Fibroblast of peridontal ligament (primary cell): ENCODE data around the gene RPLP1.

Experiments
- DNase-seq: peaks from one replicate; pipeline ENCODE4 v3.0.0-alpha.2; 2010; ENCODE audit errors: extremely low read depth

Gene RPLP1

DNA sequence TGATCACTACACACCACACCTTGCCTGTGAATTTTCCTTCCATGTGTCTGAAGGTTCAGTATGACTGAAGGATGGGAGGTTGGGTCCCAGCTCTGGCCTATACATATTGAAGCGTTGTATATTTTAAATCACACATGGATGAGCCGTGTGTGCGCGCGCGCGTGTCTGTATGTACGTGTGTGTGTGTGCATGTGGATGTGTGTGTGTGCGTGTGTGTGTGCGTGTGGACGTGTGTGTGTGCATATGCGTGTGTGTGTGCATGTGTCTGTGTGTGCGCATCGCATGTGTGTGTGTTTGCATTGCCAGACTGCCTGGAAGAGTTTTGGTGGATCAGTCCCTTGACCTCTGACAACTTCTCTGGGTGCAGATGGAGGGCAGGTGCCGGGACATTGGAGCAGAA lies 45.7 kb downstream of the RPLP1 start:
- DNase-seq: no peak

GRCh38 chr15:69498987-69499386 lies 46.4 kb downstream of the RPLP1 start:
- no peak for DNase-seq

DNA sequence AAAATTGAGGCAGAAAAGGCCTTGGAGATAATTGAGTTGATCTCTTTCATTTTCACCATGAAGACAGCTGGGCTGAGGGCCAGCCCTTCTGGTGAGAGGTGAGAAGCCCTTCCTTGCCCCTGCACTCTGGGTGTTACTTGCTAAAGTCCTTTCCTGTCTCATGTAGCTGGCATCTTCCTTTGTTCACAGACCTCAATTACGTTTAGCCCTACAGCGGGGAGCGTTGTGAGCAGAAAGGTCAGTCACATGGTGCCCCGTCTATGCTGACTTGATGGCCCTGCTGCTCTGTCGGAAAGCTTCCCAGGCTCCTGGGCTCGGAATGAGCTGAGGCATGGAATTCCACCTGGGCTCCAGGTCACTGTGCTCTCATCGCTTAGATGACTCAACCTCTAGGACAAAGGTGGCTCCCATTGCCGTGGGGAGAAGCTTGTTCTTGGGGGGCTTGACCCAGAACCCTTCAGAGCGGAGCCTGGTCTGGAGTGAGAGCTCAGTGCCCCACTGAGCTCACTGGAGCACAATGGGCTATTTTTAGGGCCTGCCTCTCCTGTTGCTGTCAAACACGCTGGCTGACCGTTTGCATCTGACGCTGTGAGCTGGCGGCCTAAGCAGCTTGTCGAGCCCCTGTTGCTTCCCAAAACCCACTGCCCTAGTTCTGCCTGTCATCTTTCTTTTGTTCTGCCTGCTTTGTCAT lies 47.0 kb downstream of the RPLP1 start:
- DNase-seq: no peak

GRCh38 chr15:69500339-69500738 lies 47.7 kb downstream of the RPLP1 start:
- DNase-seq: no peak

- DNase-seq: no peak
Observed at GRCh38 chr15:69501456-69501855, 48.8 kb downstream of the RPLP1 start.

DNA sequence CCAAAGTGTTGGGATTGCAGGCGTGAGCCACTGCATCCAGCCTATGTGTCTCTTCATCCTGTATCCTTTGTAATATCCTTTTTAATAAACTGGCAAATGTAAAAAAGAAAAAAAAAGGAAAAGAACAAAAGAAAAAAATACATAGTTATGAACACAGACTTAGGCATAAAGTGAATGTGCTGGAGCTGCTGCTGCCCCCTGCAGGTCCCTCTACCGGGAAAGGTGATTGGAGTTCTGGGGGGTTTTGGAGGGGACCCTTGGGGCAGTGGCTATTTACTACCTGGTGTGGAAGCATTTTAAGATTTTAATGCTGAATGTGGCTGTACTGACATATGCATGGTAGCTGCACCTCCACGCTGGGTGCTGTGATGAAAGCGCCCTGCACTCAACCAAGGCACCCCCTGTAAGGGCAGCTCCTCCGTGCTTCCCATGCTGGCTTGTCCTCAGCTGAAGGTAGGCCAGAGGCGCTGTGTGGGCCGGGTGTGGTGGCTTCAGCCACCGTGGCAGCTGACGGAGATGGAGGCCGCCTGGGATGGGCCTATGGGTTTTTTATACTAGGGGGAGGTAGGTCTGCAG lies 49.9 kb downstream of the RPLP1 start:
- DNase-seq: no peak

- no peak for DNase-seq
Observed at GRCh38 chr15:69504352-69505040, 51.9 kb downstream of the RPLP1 start.
